NCI-H748 treated with DMSO at 0.1 percent for 48 hours (cell line): ENCODE results near the gene FAM83C.
A peak's percentile ranks its signal among the peaks of the same experiment; 100 is the strongest.

Experiments
- DNase-seq: peaks from one replicate; lab custom pipeline; 2025; lab: John Stamatoyannopoulos, UW

Gene FAM83C

GRCh38 chr20:35298264-35298663, 6.0 kb upstream of the FAM83C start:
- DNase-seq: no peak

GRCh38 chr20:35297740-35298139, 5.5 kb upstream of the FAM83C start:
- DNase-seq: no peak

- no peak for DNase-seq
Measured at GRCh38 chr20:35297155-35297554, 4.9 kb upstream of the FAM83C start.

- no peak for DNase-seq
Measured at GRCh38 chr20:35296101-35296554, 3.9 kb upstream of the FAM83C start.

GRCh38 chr20:35295674-35296073, 3.4 kb upstream of the FAM83C start:
- DNase-seq: no peak

GRCh38 chr20:35295058-35295457, 2.8 kb upstream of the FAM83C start:
- no peak for DNase-seq

GRCh38 chr20:35294293-35294685, 2.1 kb upstream of the FAM83C start:
- no peak for DNase-seq

- no peak for DNase-seq
Measured at GRCh38 chr20:35293303-35294292, 1.4 kb upstream of the FAM83C start.

- DNase-seq: no peak
Measured at GRCh38 chr20:35292504-35293285, 470 bp upstream of the FAM83C start.

- no peak for DNase-seq
Measured at GRCh38 chr20:35290887-35291417, 1.3 kb downstream of the FAM83C start.

GRCh38 chr20:35290186-35290886, 1.9 kb downstream of the FAM83C start:
- no peak for DNase-seq

GRCh38 chr20:35288325-35289060, 3.7 kb downstream of the FAM83C start:
- DNase-seq: no peak

GRCh38 chr20:35287509-35288324, 4.5 kb downstream of the FAM83C start:
- DNase-seq: no peak

GRCh38 chr20:35286899-35287508, 5.2 kb downstream of the FAM83C start:
- no peak for DNase-seq

GRCh38 chr20:35286077-35286898, 5.9 kb downstream of the FAM83C start:
- no peak for DNase-seq

- DNase-seq: no peak
Measured at GRCh38 chr20:35285806-35286076, 6.5 kb downstream of the FAM83C start.

GRCh38 chr20:35284992-35285805, 7.0 kb downstream of the FAM83C start:
- DNase-seq: no peak

- peak; percentile 36 for DNase-seq
Measured at GRCh38 chr20:35284267-35284991, 7.8 kb downstream of the FAM83C start, which contains the start of gene EIF6. EIF6 (minus strand) TSS chr20:35284772; CDS start chr20:35284487, 285 bp downstream.
